ENCODE measurements around the gene MOB1B.

MOB1B gene

DNA sequence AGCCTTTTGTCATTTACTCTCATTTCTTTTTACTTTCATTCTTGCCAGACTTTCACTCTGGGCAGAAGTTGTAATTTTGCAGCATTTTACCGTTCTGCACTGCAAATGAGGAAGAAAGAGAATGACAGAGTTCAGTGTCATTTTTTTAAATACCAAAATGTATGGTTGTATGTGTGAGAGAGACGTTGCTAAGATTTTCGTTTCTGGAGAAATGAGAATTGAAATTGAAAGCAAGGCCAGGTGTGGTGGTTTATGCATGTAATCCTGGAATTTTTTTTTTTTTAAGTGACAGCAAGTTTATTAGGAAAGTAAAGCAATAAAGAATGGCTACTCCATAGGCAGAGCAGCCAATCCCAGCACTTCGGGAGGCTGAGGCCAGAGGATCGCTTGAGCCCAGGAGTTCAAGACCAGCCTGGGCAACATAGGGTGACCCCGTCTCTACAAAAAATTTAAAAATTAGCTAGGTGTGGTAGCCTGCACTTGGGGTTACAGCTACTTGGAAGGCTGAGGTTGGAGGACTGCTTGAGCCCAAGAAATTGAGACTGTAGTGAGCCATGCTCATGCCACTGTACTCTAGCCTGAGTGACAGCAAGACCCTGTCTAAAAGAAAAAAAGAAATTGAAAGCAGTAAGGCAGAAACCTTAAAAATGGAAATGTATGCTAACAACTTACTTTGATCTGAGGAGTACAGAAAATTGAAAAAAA is 104.2 kb downstream of the MOB1B start:
- no peak overlapping the region for H3K4me3 ChIP-seq (ENCODE audit: low read length)
- no peak overlapping the region for H2BK120ac ChIP-seq (ENCODE audit: low read depth, low read length)
- no peak overlapping the region for H4K8ac ChIP-seq (ENCODE audit: low read depth, low read length)
- WGBS (ENCODE audit: extremely low coverage, insufficient coverage, low lambda C conversion rate): 100% methylated on average over 2 of the region's 6 CpGs
- no peak for DNase-seq
- H3K27me3 ChIP-seq (ENCODE audit: insufficient read depth, low read length, poor library complexity): no peaks in the 10 kb centered on the region
- H3K4me1 ChIP-seq (ENCODE audit: control insufficient read depth, low read depth, low read length): no peaks in the 10 kb centered on the region
- peaks cover 5% of the 10 kb centered on the region for H3K79me2 ChIP-seq (ENCODE audit: control insufficient read depth, insufficient read depth, low read length)
- H2AK5ac ChIP-seq (ENCODE audit: low read length): no peak overlapping the region
- H3K4me2 ChIP-seq (ENCODE audit: low read length): no peak overlapping the region
- H3K4ac ChIP-seq (ENCODE audit: low read depth, low read length): no peak overlapping the region
- no peak overlapping the region for H4K5ac ChIP-seq (ENCODE audit: low read length)
- H3K23ac ChIP-seq (ENCODE audit: low read length): no peak overlapping the region
- no peaks in the 10 kb centered on the region for H3K36me3 ChIP-seq (ENCODE audit: control insufficient read depth, insufficient read depth, low read length)
- H3K27ac ChIP-seq (ENCODE audit: low read depth, low read length): no peak overlapping the region
- H2BK5ac ChIP-seq (ENCODE audit: low read length): no peak overlapping the region
- no peaks in the 10 kb centered on the region for H3K79me1 ChIP-seq (ENCODE audit: low read length)
- no peak overlapping the region for H2BK15ac ChIP-seq (replicated peaks; ENCODE audit: low read depth)
- H3K18ac ChIP-seq (ENCODE audit: low read length): no peak overlapping the region
- no peak overlapping the region for H3K56ac ChIP-seq (ENCODE audit: low read length)
- H3K9ac ChIP-seq (ENCODE audit: low read length): no peak overlapping the region

- Histone ChIP-seq H4K5ac (ENCODE audit: low read length) (no peak overlapping the region), H3K4me1 (ENCODE audit: control insufficient read depth, low read depth, low read length) (no peaks in the 10 kb centered on the region), H2BK120ac (ENCODE audit: low read depth, low read length) (no peak overlapping the region), H2BK5ac (ENCODE audit: low read length) (no peak overlapping the region), H3K4me2 (ENCODE audit: low read length) (no peak overlapping the region), H3K79me2 (ENCODE audit: control insufficient read depth, insufficient read depth, low read length) (peaks cover 5% of the 10 kb centered on the region), H3K9ac (ENCODE audit: low read length) (no peak overlapping the region), H3K4me3 (ENCODE audit: low read length) (no peak overlapping the region), H3K18ac (ENCODE audit: low read length) (no peak overlapping the region), H3K27ac (ENCODE audit: low read depth, low read length) (no peak overlapping the region), H3K4ac (ENCODE audit: low read depth, low read length) (no peak overlapping the region), H3K79me1 (ENCODE audit: low read length) (no peaks in the 10 kb centered on the region), H3K36me3 (ENCODE audit: control insufficient read depth, insufficient read depth, low read length) (no peaks in the 10 kb centered on the region), H3K23ac (ENCODE audit: low read length) (no peak overlapping the region), H4K8ac (ENCODE audit: low read depth, low read length) (no peak overlapping the region), H2BK15ac (replicated peaks; ENCODE audit: low read depth) (no peak overlapping the region), H3K56ac (ENCODE audit: low read length) (no peak overlapping the region), H3K27me3 (ENCODE audit: insufficient read depth, low read length, poor library complexity) (no peaks in the 10 kb centered on the region), H2AK5ac (ENCODE audit: low read length) (no peak overlapping the region)
- no peak for DNase-seq
- WGBS (ENCODE audit: extremely low coverage, insufficient coverage, low lambda C conversion rate): no CpG with 5 or more reads among the region's 2 CpGs
Observed at GRCh38 chr4:71008196-71008595, 106.0 kb downstream of the MOB1B start.

DNA sequence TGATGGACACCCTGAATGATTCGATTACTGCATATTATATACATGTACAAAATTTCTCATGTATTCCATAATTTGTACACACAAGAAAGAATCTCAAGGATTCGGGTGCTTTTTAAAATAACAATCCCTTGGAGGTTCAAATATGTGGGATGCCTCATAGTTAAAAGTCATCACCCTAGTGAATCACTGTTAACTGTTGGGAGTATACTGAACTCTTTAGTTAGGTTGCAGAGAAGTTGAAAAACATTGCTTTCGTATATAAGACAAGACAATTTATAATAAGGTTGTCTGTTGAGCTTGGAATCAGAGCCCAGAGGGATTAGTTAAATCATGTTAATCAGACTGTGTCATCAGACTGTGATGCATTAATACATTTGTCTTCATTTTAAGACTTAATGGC is 106.9 kb downstream of the MOB1B start:
- Histone ChIP-seq H2AK5ac (ENCODE audit: low read length) (no peak overlapping the region), H2BK5ac (ENCODE audit: low read length) (no peak overlapping the region), H3K36me3 (ENCODE audit: control insufficient read depth, insufficient read depth, low read length) (no peaks in the 10 kb centered on the region), H4K8ac (ENCODE audit: low read depth, low read length) (no peak overlapping the region), H3K4me1 (ENCODE audit: control insufficient read depth, low read depth, low read length) (no peaks in the 10 kb centered on the region), H3K4me3 (ENCODE audit: low read length) (no peak overlapping the region), H3K79me1 (ENCODE audit: low read length) (no peaks in the 10 kb centered on the region), H2BK120ac (ENCODE audit: low read depth, low read length) (no peak overlapping the region), H3K23ac (ENCODE audit: low read length) (no peak overlapping the region), H3K27ac (ENCODE audit: low read depth, low read length) (no peak overlapping the region), H3K4me2 (ENCODE audit: low read length) (no peak overlapping the region), H3K4ac (ENCODE audit: low read depth, low read length) (no peak overlapping the region), H3K18ac (ENCODE audit: low read length) (no peak overlapping the region), H3K79me2 (ENCODE audit: control insufficient read depth, insufficient read depth, low read length) (peaks cover 3% of the 10 kb centered on the region), H3K56ac (ENCODE audit: low read length) (no peak overlapping the region), H4K5ac (ENCODE audit: low read length) (no peak overlapping the region), H3K9ac (ENCODE audit: low read length) (no peak overlapping the region), H3K27me3 (ENCODE audit: insufficient read depth, low read length, poor library complexity) (no peaks in the 10 kb centered on the region), H2BK15ac (replicated peaks; ENCODE audit: low read depth) (no peak overlapping the region)
- no peak for DNase-seq
- WGBS (ENCODE audit: extremely low coverage, insufficient coverage, low lambda C conversion rate): no CpG with 5 or more reads among the region's 3 CpGs

DNA sequence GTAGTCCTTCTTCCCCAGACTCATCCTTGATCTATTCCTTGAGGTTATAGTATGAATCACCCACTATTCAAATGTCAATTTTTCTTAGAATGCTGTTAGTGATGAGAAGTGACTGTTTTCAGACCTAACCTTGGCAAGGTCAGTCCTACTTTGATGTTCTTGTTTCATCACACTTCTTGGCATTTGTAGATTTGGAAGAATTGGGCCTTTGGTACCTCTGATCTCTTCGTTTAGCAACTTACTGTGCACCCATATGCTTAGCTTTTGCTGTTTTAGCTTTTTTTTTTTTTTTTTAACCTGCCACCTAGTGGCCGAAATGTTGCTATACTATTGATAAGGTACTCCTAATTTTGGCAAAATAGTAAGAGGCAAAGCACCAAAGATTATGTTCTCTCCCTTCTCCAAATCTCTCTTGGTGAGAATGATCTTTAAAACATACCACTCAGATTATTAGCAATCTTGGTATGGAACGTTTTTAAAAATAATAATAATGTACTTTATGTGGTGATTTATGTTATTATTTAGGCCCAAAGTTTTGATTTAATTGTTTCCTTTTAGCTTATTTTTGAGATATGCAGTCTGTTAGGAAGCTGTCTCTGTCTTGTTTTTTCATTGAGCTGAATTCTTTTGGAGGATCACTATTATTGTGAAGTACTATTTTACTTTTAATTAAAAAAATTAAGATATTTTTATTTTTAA is 107.9 kb downstream of the MOB1B start:
- H3K4me3 ChIP-seq (ENCODE audit: low read length): no peak overlapping the region
- peaks cover 1% of the 10 kb centered on the region for H3K79me2 ChIP-seq (ENCODE audit: control insufficient read depth, insufficient read depth, low read length)
- H3K9ac ChIP-seq (ENCODE audit: low read length): no peak overlapping the region
- H2AK5ac ChIP-seq (ENCODE audit: low read length): no peak overlapping the region
- H3K56ac ChIP-seq (ENCODE audit: low read length): no peak overlapping the region
- no peaks in the 10 kb centered on the region for H3K36me3 ChIP-seq (ENCODE audit: control insufficient read depth, insufficient read depth, low read length)
- no peaks in the 10 kb centered on the region for H3K4me1 ChIP-seq (ENCODE audit: control insufficient read depth, low read depth, low read length)
- H4K8ac ChIP-seq (ENCODE audit: low read depth, low read length): no peak overlapping the region
- no peak overlapping the region for H3K4me2 ChIP-seq (ENCODE audit: low read length)
- H3K79me1 ChIP-seq (ENCODE audit: low read length): no peaks in the 10 kb centered on the region
- no peaks in the 10 kb centered on the region for H3K27me3 ChIP-seq (ENCODE audit: insufficient read depth, low read length, poor library complexity)
- no peak overlapping the region for H3K27ac ChIP-seq (ENCODE audit: low read depth, low read length)
- no peak overlapping the region for H3K4ac ChIP-seq (ENCODE audit: low read depth, low read length)
- DNase-seq: peak; percentile 53
- H3K18ac ChIP-seq (ENCODE audit: low read length): no peak overlapping the region
- no peak overlapping the region for H2BK5ac ChIP-seq (ENCODE audit: low read length)
- no CpG with 5 or more reads among the region's 3 CpGs for WGBS (ENCODE audit: extremely low coverage, insufficient coverage, low lambda C conversion rate)
- no peak overlapping the region for H3K23ac ChIP-seq (ENCODE audit: low read length)
- H2BK120ac ChIP-seq (ENCODE audit: low read depth, low read length): no peak overlapping the region
- H4K5ac ChIP-seq (ENCODE audit: low read length): no peak overlapping the region
- H2BK15ac ChIP-seq (replicated peaks; ENCODE audit: low read depth): no peak overlapping the region

GRCh38 chr4:71011451-71011850 is 109.3 kb downstream of the MOB1B start:
- Histone ChIP-seq H3K4me2 (ENCODE audit: low read length) (no peak overlapping the region), H3K79me1 (ENCODE audit: low read length) (no peaks in the 10 kb centered on the region), H2AK5ac (ENCODE audit: low read length) (no peak overlapping the region), H3K4ac (ENCODE audit: low read depth, low read length) (no peak overlapping the region), H2BK120ac (ENCODE audit: low read depth, low read length) (no peak overlapping the region), H3K9ac (ENCODE audit: low read length) (no peak overlapping the region), H3K79me2 (ENCODE audit: control insufficient read depth, insufficient read depth, low read length) (no peaks in the 10 kb centered on the region), H3K27me3 (ENCODE audit: insufficient read depth, low read length, poor library complexity) (no peaks in the 10 kb centered on the region), H4K8ac (ENCODE audit: low read depth, low read length) (no peak overlapping the region), H3K36me3 (ENCODE audit: control insufficient read depth, insufficient read depth, low read length) (no peaks in the 10 kb centered on the region), H2BK5ac (ENCODE audit: low read length) (no peak overlapping the region), H3K56ac (ENCODE audit: low read length) (no peak overlapping the region), H3K4me3 (ENCODE audit: low read length) (no peak overlapping the region), H3K18ac (ENCODE audit: low read length) (no peak overlapping the region), H2BK15ac (replicated peaks; ENCODE audit: low read depth) (no peak overlapping the region), H3K23ac (ENCODE audit: low read length) (no peak overlapping the region), H3K27ac (ENCODE audit: low read depth, low read length) (no peak overlapping the region), H3K4me1 (ENCODE audit: control insufficient read depth, low read depth, low read length) (no peaks in the 10 kb centered on the region), H4K5ac (ENCODE audit: low read length) (no peak overlapping the region)
- DNase-seq: no peak
- WGBS (ENCODE audit: extremely low coverage, insufficient coverage, low lambda C conversion rate): no CpG with 5 or more reads among the region's 4 CpGs

Data from mesendoderm (in vitro differentiated cells).